IMR-90 (cell line): ENCODE measurements around the gene PDGFD. TPM values are rescaled to one million over a fixed set of nuclear protein-coding genes. Genes with fewer than 3 reads are reported as not detected.

Experiments used
- ATAC-seq: fragments of 200-7000 bp; cut with Tn5 transposase; 2 replicates; pipeline ENCODE4 v1.9.1; 2020; ENCODE audit warnings: low read depth, mild to moderate bottlenecking, moderate library complexity
- BruUV-seq: library from RNA; stranded (reverse); fragments of 400-500 nt; replicated peaks from 2 replicates; lab custom pipeline; 2021; lab: Mats Ljungman, UMichigan
- CTCF ChIA-PET: fragments of 300-600 bp; formaldehyde crosslinking; extraction: SDS; loops from one replicate; lab custom pipeline; 2021; ENCODE audit warnings: antibody characterized with exemption; lab: Yijun Ruan, JAX
- POLR2A ChIA-PET: fragments of 300-600 bp; sonication (Branson Sonifier 250); formaldehyde crosslinking; loops from one replicate; lab custom pipeline; 2022; ENCODE audit warnings: antibody characterized with exemption; ENCODE audit not compliant: unreplicated experiment; lab: Charles Lee
- DNase-seq: peaks from one replicate; pipeline ENCODE4 v3.0.0; 2013
- H2AFZ ChIP-seq: replicated peaks from 2 replicates; pipeline ENCODE3; 2013; ENCODE audit warnings: low read length, mild to moderate bottlenecking; ENCODE audit not compliant: poor library complexity
- H2AK5ac ChIP-seq: 2 replicates; pipeline ENCODE4 v1.6.1; 2013; ENCODE audit warnings: low read depth, low read length, inconsistent platforms
- H2AK9ac ChIP-seq: replicated peaks from 2 replicates; pipeline ENCODE3; 2013; ENCODE audit warnings: mild to moderate bottlenecking, low read depth, low read length, moderate library complexity; ENCODE audit not compliant: poor library complexity
- H2BK120ac ChIP-seq: 2 replicates; pipeline ENCODE4 v1.6.1; 2013; ENCODE audit warnings: low read depth, low read length, inconsistent platforms
- H2BK15ac ChIP-seq: 3 replicates; pipeline ENCODE4 v1.6.1; 2013; ENCODE audit warnings: low read depth, low read length, inconsistent platforms
- H2BK20ac ChIP-seq: 2 replicates; pipeline ENCODE4 v1.6.1; 2013; ENCODE audit warnings: low read depth, mild to moderate bottlenecking, inconsistent platforms, low read length, moderate library complexity
- H2BK5ac ChIP-seq: 2 replicates; pipeline ENCODE4 v1.6.1; 2013; ENCODE audit warnings: mild to moderate bottlenecking, low read depth, low read length, inconsistent platforms; ENCODE audit not compliant: poor library complexity, severe bottlenecking
- H3K14ac ChIP-seq: replicated peaks from 2 replicates; pipeline ENCODE4 v1.6.1; 2013; ENCODE audit warnings: low read depth, low read length, inconsistent platforms
- H3K18ac ChIP-seq: 2 replicates; pipeline ENCODE4 v1.6.1; 2013; ENCODE audit warnings: low read depth, low read length, control low read depth
- H3K23ac ChIP-seq: 2 replicates; pipeline ENCODE4 v1.6.1; 2013; ENCODE audit warnings: low read depth, low read length, inconsistent platforms
- H3K27ac ChIP-seq: 2 replicates; pipeline ENCODE4 v1.5.1; 2013; ENCODE audit warnings: mild to moderate bottlenecking, control low read depth, low read length; ENCODE audit not compliant: insufficient read depth
- H3K27me3 ChIP-seq: 2 replicates; pipeline ENCODE4 v1.6.1; 2013; ENCODE audit warnings: low read length; ENCODE audit not compliant: control insufficient read depth, insufficient read depth
- H3K36me3 ChIP-seq: 2 replicates; pipeline ENCODE4 v1.6.1; 2013; ENCODE audit warnings: low read length, mixed read lengths; ENCODE audit not compliant: control insufficient read depth, insufficient read depth
- H3K4ac ChIP-seq: 2 replicates; pipeline ENCODE4 v1.6.1; 2013; ENCODE audit warnings: low read depth, low read length, inconsistent platforms
- H3K4me1 ChIP-seq: 2 replicates; pipeline ENCODE4 v1.6.1; 2013; ENCODE audit warnings: low read length, mixed read lengths; ENCODE audit not compliant: control insufficient read depth, insufficient read depth
- H3K4me2 ChIP-seq: 2 replicates; pipeline ENCODE4 v1.6.1; 2013; ENCODE audit warnings: low read depth, mild to moderate bottlenecking, control low read depth, low read length, moderate library complexity
- H3K4me3 ChIP-seq: 2 replicates; pipeline ENCODE4 v1.5.1; 2013; ENCODE audit warnings: low read depth, mild to moderate bottlenecking, control low read depth, low read length, moderate library complexity; ENCODE audit not compliant: insufficient read depth
- H3K56ac ChIP-seq: 2 replicates; pipeline ENCODE4 v1.6.1; 2013; ENCODE audit warnings: low read length, inconsistent platforms; ENCODE audit not compliant: insufficient read depth; ENCODE audit errors: extremely low read depth
- H3K79me1 ChIP-seq, 2 experiments: 2 replicates each; pipeline ENCODE4 v1.6.1; 2013; ENCODE audit warnings: low read length in 2 of 2, inconsistent platforms in 1 of 2, low read depth in 1 of 2
- H3K9ac ChIP-seq: 2 replicates; pipeline ENCODE4 v1.6.1; 2013; ENCODE audit warnings: low read depth, low read length, control low read depth
- H3K9me1 ChIP-seq: 2 replicates; pipeline ENCODE4 v1.6.1; 2013; ENCODE audit warnings: low read length, inconsistent platforms; ENCODE audit not compliant: insufficient read depth
- H3K9me3 ChIP-seq: 2 replicates; pipeline ENCODE4 v1.6.1; 2013; ENCODE audit warnings: low read length; ENCODE audit not compliant: control insufficient read depth, insufficient read depth
- H4K20me1 ChIP-seq: 2 replicates; pipeline ENCODE4 v1.6.1; 2013; ENCODE audit warnings: low read length, inconsistent platforms; ENCODE audit not compliant: insufficient read depth
- H4K5ac ChIP-seq: 2 replicates; pipeline ENCODE4 v1.6.1; 2013; ENCODE audit warnings: mild to moderate bottlenecking, low read depth, low read length, control low read depth
- H4K8ac ChIP-seq, 2 experiments: 2 replicates each; pipeline ENCODE4 v1.6.1; 2013; ENCODE audit warnings: low read depth in 2 of 2, low read length in 2 of 2, control low read depth in 1 of 2, inconsistent platforms in 1 of 2
- H4K91ac ChIP-seq: 2 replicates; pipeline ENCODE4 v1.6.1; 2013; ENCODE audit warnings: low read depth, low read length, inconsistent platforms; ENCODE audit not compliant: insufficient read depth
- BHLHE40 ChIP-seq: fragments of 150-350 bp; IDR thresholded peaks from 2 replicates; pipeline ENCODE4 v1.6.1; 2016; ENCODE audit warnings: mild to moderate bottlenecking, low read depth, low read length
- CEBPB ChIP-seq: IDR thresholded peaks from 2 replicates; pipeline ENCODE4 v1.6.1; 2012; ENCODE audit warnings: low read depth, low read length, improper control_type of control experiment
- CHD1 ChIP-seq: IDR thresholded peaks from 2 replicates; pipeline ENCODE4 v1.6.1; 2012; ENCODE audit warnings: low read depth, low read length, improper control_type of control experiment
- CTCF ChIP-seq: conservative IDR thresholded peaks from 2 replicates; pipeline ENCODE4 v1.5.1; 2012; ENCODE audit warnings: mild to moderate bottlenecking, low read depth, low read length, improper control_type of control experiment
- ELK1 ChIP-seq: fragments of 150-350 bp; IDR thresholded peaks from 2 replicates; pipeline ENCODE4 v1.6.1; 2016; ENCODE audit warnings: low read depth, mild to moderate bottlenecking, low read length, moderate library complexity, borderline replicate concordance
- FOS ChIP-seq: fragments of 150-350 bp; IDR thresholded peaks from 2 replicates; pipeline ENCODE4 v1.6.1; 2016; ENCODE audit warnings: low read depth, low read length
- MAFK ChIP-seq: IDR thresholded peaks from 2 replicates; pipeline ENCODE4 v1.6.1; 2012; ENCODE audit warnings: low read depth, low read length, improper control_type of control experiment
- MAZ ChIP-seq: IDR thresholded peaks from 2 replicates; pipeline ENCODE4 v1.6.1; 2012; ENCODE audit warnings: low read depth, mild to moderate bottlenecking, low read length, improper control_type of control experiment, moderate library complexity, borderline replicate concordance
- MXI1 ChIP-seq: IDR thresholded peaks from 2 replicates; pipeline ENCODE4 v1.6.1; 2012; ENCODE audit warnings: low read depth, mild to moderate bottlenecking, low read length, moderate library complexity, borderline replicate concordance
- NFE2L2 ChIP-seq: fragments of 150-350 bp; IDR thresholded peaks from 2 replicates; pipeline ENCODE4 v1.6.1; 2016; ENCODE audit warnings: low read depth, mild to moderate bottlenecking, low read length
- POLR2A ChIP-seq: IDR thresholded peaks from 2 replicates; pipeline ENCODE4 v1.6.1; 2012; ENCODE audit warnings: mild to moderate bottlenecking, low read depth, low read length
- RAD21 ChIP-seq: IDR thresholded peaks from 2 replicates; pipeline ENCODE4 v1.6.1; 2012; ENCODE audit warnings: low read length, improper control_type of control experiment
- RCOR1 ChIP-seq: IDR thresholded peaks from 2 replicates; pipeline ENCODE4 v1.6.1; 2012; ENCODE audit warnings: mild to moderate bottlenecking, low read length, improper control_type of control experiment; ENCODE audit not compliant: insufficient replicate concordance
- RFX5 ChIP-seq: IDR thresholded peaks from 2 replicates; pipeline ENCODE4 v1.8.0; 2012; ENCODE audit warnings: low read depth, mild to moderate bottlenecking, low read length, moderate library complexity
- SMC3 ChIP-seq: fragments of 150-350 bp; IDR thresholded peaks from 2 replicates; pipeline ENCODE4 v1.6.1; 2016; ENCODE audit warnings: low read depth, mild to moderate bottlenecking, antibody characterized with exemption, low read length, moderate library complexity
- dilution Hi-C: fragments of 300-500 bp; cut with HindIII; formaldehyde crosslinking; loops from one replicate; pipeline ENCODE4 v1.14.3; 2018; ENCODE audit warnings: low sequenced_read_pairs; ENCODE audit not compliant: unreplicated experiment
- in situ Hi-C: fragments of 300-500 bp; cut with MboI; formaldehyde crosslinking; loops from 3 replicates; pipeline ENCODE4 v1.14.3; 2019; ENCODE audit warnings: low sequenced_read_pairs, inconsistent platforms, mixed read lengths
- intact Hi-C: fragments of 100-400 bp; cut with micrococcal nuclease; formaldehyde crosslinking; loops from 2 replicates; pipeline ENCODE4 v1.10.0; 2022
- polyA plus RNA-seq, 3 experiments: library from polyadenylated mRNA; depleted of rRNA; stranded (reverse); fragments of >200 nt; gene quantifications; 2 replicates each; pipeline ENCODE4 v1.2.3, GENCODE V29; 2012; ENCODE audit warnings: low replicate concordance in 1 of 3
- total RNA-seq: library from RNA; depleted of rRNA; stranded (reverse); fragments of >200 nt; gene quantifications from 2 replicates; pipeline ENCODE4 v1.2.3, GENCODE V29; 2012
- TF ChIP-seq, protein P1 (sequence below): fragments of 150-350 bp; IDR thresholded peaks from 2 replicates; pipeline ENCODE4 v1.6.1; 2017; ENCODE audit warnings: mild to moderate bottlenecking, antibody characterized with exemption, low read length, low read depth

The PDGFD gene
- total and polyA plus RNA-seq, 2 of the 4 experiments (the other 2 are of a cell fraction), result 2.1 to 3.0 TPM

DNA sequence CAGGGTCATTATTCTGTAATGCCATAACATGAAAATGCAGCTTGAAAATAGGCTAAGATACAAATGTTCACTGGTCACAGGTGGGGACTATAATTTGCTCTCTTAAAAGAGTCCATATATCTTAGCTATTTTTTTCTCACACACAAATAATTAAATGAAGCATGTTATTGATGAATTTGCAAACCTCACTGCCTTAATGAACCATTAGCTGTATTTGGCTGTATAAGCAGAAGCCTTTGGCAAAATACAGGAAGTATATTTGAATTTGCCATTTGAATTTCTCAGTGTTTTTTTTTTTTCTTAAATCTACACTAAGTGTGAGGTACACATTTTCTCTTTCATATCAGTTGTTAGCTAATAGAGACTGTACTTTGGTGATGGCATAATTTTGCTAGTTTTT lies 88.9 kb downstream of the PDGFD start:
- no TSS peak for BruUV-seq
- DNase-seq, result no peak
- no peak for ATAC-seq
- H3K23ac ChIP-seq, result no peak overlapping the region
- POLR2A ChIA-PET, result interaction anchor here (0.7 kb wide), 1 partner anchor 983 kb away, joined by 3 read pairs; no protein-coding TSS in a partner anchor
- no peak overlapping the region for H2BK5ac ChIP-seq
- no peak overlapping the region for H2BK15ac ChIP-seq
- no peak overlapping the region for H2AK5ac ChIP-seq
- H3K9me3 ChIP-seq, result no peaks in the 10 kb centered on the region
- H3K4me1 ChIP-seq, result no peaks in the 10 kb centered on the region
- no peak overlapping the region for H3K56ac ChIP-seq
- no peak overlapping the region for H2BK120ac ChIP-seq
- CTCF ChIA-PET, result interaction anchor here (0.7 kb wide), 2 partner anchors 618 to 1101 kb away, joined by 4 read pairs; no protein-coding TSS in a partner anchor
- no peak overlapping the region for H2AFZ ChIP-seq
- dilution Hi-C loops, result no loop called here
- TF ChIP-seq CEBPB (no peak), FOS (no peak), ELK1 (no peak), CHD1 (no peak), BHLHE40 (no peak), RAD21 (no peak), MAZ (no peak), RCOR1 (no peak), MAFK (no peak), RFX5 (no peak), POLR2A (no peak), NFE2L2 (no peak), CTCF (no peak), SMC3 (no peak), MXI1 (no peak)
- TF ChIP-seq, protein P1, sequence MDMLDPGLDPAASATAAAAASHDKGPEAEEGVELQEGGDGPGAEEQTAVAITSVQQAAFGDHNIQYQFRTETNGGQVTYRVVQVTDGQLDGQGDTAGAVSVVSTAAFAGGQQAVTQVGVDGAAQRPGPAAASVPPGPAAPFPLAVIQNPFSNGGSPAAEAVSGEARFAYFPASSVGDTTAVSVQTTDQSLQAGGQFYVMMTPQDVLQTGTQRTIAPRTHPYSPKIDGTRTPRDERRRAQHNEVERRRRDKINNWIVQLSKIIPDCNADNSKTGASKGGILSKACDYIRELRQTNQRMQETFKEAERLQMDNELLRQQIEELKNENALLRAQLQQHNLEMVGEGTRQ, result no peak
- H3K4me3 ChIP-seq, result no peak overlapping the region
- no peaks in the 10 kb centered on the region for H3K36me3 ChIP-seq
- H2AK9ac ChIP-seq, result no peak overlapping the region
- H3K27me3 ChIP-seq, result no peaks in the 10 kb centered on the region
- no peak overlapping the region for H3K18ac ChIP-seq
- no peak overlapping the region for H3K27ac ChIP-seq
- no peak overlapping the region for H4K91ac ChIP-seq
- in situ Hi-C loops, result no loop called here
- no peaks in the 10 kb centered on the region for H3K9me1 ChIP-seq
- no peak overlapping the region for H3K4me2 ChIP-seq
- no peak overlapping the region for H4K5ac ChIP-seq
- no peak overlapping the region for H3K14ac ChIP-seq
- H2BK20ac ChIP-seq, result no peak overlapping the region
- no peaks in the 10 kb centered on the region for H4K20me1 ChIP-seq
- intact Hi-C loops, result no loop called here
- no peaks in the 10 kb centered on the region for H3K79me1 ChIP-seq
- H3K9ac ChIP-seq, result no peak overlapping the region
- no peak overlapping the region for H4K8ac ChIP-seq
- H3K4ac ChIP-seq, result no peak overlapping the region
